A549 (cell line): ENCODE results near the gene HINFP. TPM values are rescaled to one million over a fixed set of nuclear protein-coding genes. Genes with fewer than 3 reads are reported as not detected.

ENCODE experiments used
- ATAC-seq, 2 experiments: fragments of 200-7000 bp in 1 of 2; fragments of >200 bp in 1 of 2; cut with Nextera tagmentation in 1 of 2; cut with Tn5 transposase in 1 of 2; 3 replicates each; pipeline versions ENCODE4 v1.8.0 to v1.9.1; 2018 to 2020; ENCODE audit warnings: mild to moderate bottlenecking in 1 of 2, moderate library complexity in 1 of 2
- CTCF ChIA-PET: fragments of 300-600 bp; sonication (Branson Sonifier 250); formaldehyde crosslinking; extraction: SDS; loops from one replicate; lab custom pipeline; 2021; ENCODE audit warnings: antibody characterized with exemption, inconsistent platforms; lab: Yijun Ruan, JAX
- POLR2A ChIA-PET: fragments of 350-600 bp; formaldehyde crosslinking; extraction: SDS; loops from one replicate; lab custom pipeline; 2021; ENCODE audit warnings: antibody characterized with exemption, inconsistent platforms; lab: Yijun Ruan, JAX
- DNase-seq, 2 experiments: peaks; one replicate each; pipeline versions ENCODE4 v3.0.0 to v3.0.0-alpha.2; 2011 to 2016; ENCODE audit warnings: low read depth in 1 of 2, low spot score in 1 of 2
- FAIRE-seq: peaks from 2 replicates; lab custom pipeline; 2011; peaks lifted over from hg19 to GRCh38; lab: Jason Lieb, UNC
- H3K27ac ChIP-seq, 2 experiments: fragments of >200 bp; sonication (Bioruptor Twin); formaldehyde crosslinking; 3 replicates each; pipeline ENCODE4 v1.5.1; 2016 to 2017
- H3K4me1 ChIP-seq: fragments of >200 bp; sonication (Bioruptor Twin); formaldehyde crosslinking; 3 replicates; pipeline ENCODE4 v1.6.1; 2016
- H3K4me2 ChIP-seq: fragments of >200 bp; sonication (Bioruptor Twin); formaldehyde crosslinking; 3 replicates; pipeline ENCODE4 v1.6.1; 2016
- H3K4me3 ChIP-seq: fragments of >200 bp; sonication (Bioruptor Twin); formaldehyde crosslinking; 3 replicates; pipeline ENCODE4 v1.5.1; 2016
- H3K9me3 ChIP-seq: fragments of >200 bp; sonication (Bioruptor Twin); formaldehyde crosslinking; 3 replicates; pipeline ENCODE4 v1.6.1; 2016
- BCL3 ChIP-seq: fragments of >200 bp; sonication (Bioruptor Twin); formaldehyde crosslinking; IDR thresholded peaks from 3 replicates; pipeline ENCODE4 v1.6.1; 2016
- BHLHE40 ChIP-seq: IDR thresholded peaks from 2 replicates; pipeline ENCODE4 v1.6.1; 2012; ENCODE audit warnings: low read depth, low read length, inconsistent platforms
- CBX8 ChIP-seq: fragments of 200-600 bp; sonication (generic); IDR thresholded peaks from 2 replicates; pipeline ENCODE4 v1.6.1; 2016
- CEBPB ChIP-seq, 2 experiments: fragments of >200 bp in 1 of 2; sonication (Bioruptor Twin) in 1 of 2; formaldehyde crosslinking in 1 of 2; IDR thresholded peaks; 2 replicates each; pipeline ENCODE4 v1.6.1; 2012 to 2016
- CHD2 ChIP-seq: fragments of 150-350 bp; IDR thresholded peaks from 2 replicates; pipeline ENCODE4 v1.6.1; 2014; ENCODE audit warnings: low read length; ENCODE audit not compliant: partially characterized antibody
- EHMT2 ChIP-seq: fragments of 200-600 bp; sonication (generic); IDR thresholded peaks from 2 replicates; pipeline ENCODE4 v1.6.1; 2016; ENCODE audit warnings: antibody characterized with exemption, low read depth, mild to moderate bottlenecking, moderate library complexity
- ESRRA ChIP-seq: fragments of 150-350 bp; IDR thresholded peaks from 2 replicates; pipeline ENCODE4 v1.6.1; 2014; ENCODE audit warnings: mild to moderate bottlenecking, low read length, borderline replicate concordance
- FOSB ChIP-seq: fragments of 250-450 bp; sonication (Bioruptor Pico); IDR thresholded peaks from 2 replicates; pipeline ENCODE4 v1.5.0; 2020; ENCODE audit warnings: mild to moderate bottlenecking, moderate library complexity
- FOXS1 ChIP-seq: fragments of 250-450 bp; sonication (Bioruptor Pico); IDR thresholded peaks from 2 replicates; pipeline ENCODE4 v1.5.0; 2020; ENCODE audit warnings: mild to moderate bottlenecking, moderate library complexity
- HES2 ChIP-seq: fragments of >200 bp; sonication (Bioruptor Twin); formaldehyde crosslinking; IDR thresholded peaks from 2 replicates; pipeline ENCODE4 v1.6.1; 2016
- HOXA7 ChIP-seq: fragments of 250-450 bp; sonication (Bioruptor Pico); IDR thresholded peaks from 2 replicates; pipeline ENCODE4 v1.5.0; 2020; ENCODE audit warnings: mild to moderate bottlenecking, moderate library complexity
- HOXB13 ChIP-seq: fragments of 250-450 bp; sonication (Bioruptor Pico); IDR thresholded peaks from 2 replicates; pipeline ENCODE4 v1.5.0; 2020; ENCODE audit warnings: low read depth, mild to moderate bottlenecking, moderate library complexity
- HOXB5 ChIP-seq: fragments of 250-450 bp; sonication (Bioruptor Pico); IDR thresholded peaks from 2 replicates; pipeline ENCODE4 v1.5.0; 2020; ENCODE audit warnings: mild to moderate bottlenecking, moderate library complexity
- JUNB ChIP-seq: fragments of >200 bp; sonication (Bioruptor Twin); formaldehyde crosslinking; IDR thresholded peaks from 2 replicates; pipeline ENCODE4 v1.6.1; 2016
- KDM1A ChIP-seq: fragments of 200-600 bp; sonication (generic); IDR thresholded peaks from 2 replicates; pipeline ENCODE4 v1.6.1; 2016; ENCODE audit warnings: low read depth, mild to moderate bottlenecking
- MAZ ChIP-seq: fragments of 150-350 bp; IDR thresholded peaks from 2 replicates; pipeline ENCODE4 v1.6.1; 2014; ENCODE audit warnings: antibody characterized with exemption, low read depth, low read length, borderline replicate concordance
- MYC ChIP-seq: IDR thresholded peaks from 2 replicates; pipeline ENCODE4 v1.6.1; 2012; ENCODE audit warnings: mild to moderate bottlenecking, inconsistent platforms, low read length, improper control_type of control experiment, borderline replicate concordance
- NFE2L2 ChIP-seq: fragments of 150-350 bp; conservative IDR thresholded peaks from 2 replicates; pipeline ENCODE4 v1.6.1; 2014; ENCODE audit warnings: low read length
- NPAS2 ChIP-seq: fragments of 250-450 bp; sonication (Bioruptor Pico); IDR thresholded peaks from 2 replicates; pipeline ENCODE4 v1.8.0; 2022; ENCODE audit warnings: mild to moderate bottlenecking, moderate library complexity, borderline replicate concordance
- PHF8 ChIP-seq: fragments of 200-600 bp; sonication (generic); IDR thresholded peaks from 2 replicates; pipeline ENCODE4 v1.6.1; 2016; ENCODE audit warnings: low read depth, mild to moderate bottlenecking, antibody characterized with exemption, moderate library complexity, borderline replicate concordance
- POLR2A ChIP-seq: IDR thresholded peaks from 2 replicates; pipeline ENCODE4 v1.6.1; 2012; ENCODE audit warnings: mild to moderate bottlenecking, low read length
- RAD21 ChIP-seq, 2 experiments: fragments of >200 bp in 1 of 2; sonication (Bioruptor Twin) in 1 of 2; formaldehyde crosslinking in 1 of 2; IDR thresholded peaks in 1 of 2; conservative IDR thresholded peaks in 1 of 2; 2 replicates in 1 of 2; 3 replicates in 1 of 2; pipeline ENCODE4 v1.6.1; 2012 to 2018; ENCODE audit warnings: inconsistent platforms in 1 of 2
- RCOR1 ChIP-seq: fragments of 150-350 bp; IDR thresholded peaks from 2 replicates; pipeline ENCODE4 v1.6.1; 2014; ENCODE audit warnings: antibody characterized with exemption, low read length, low read depth
- RFX5 ChIP-seq: fragments of 450-650 bp; IDR thresholded peaks from 2 replicates; pipeline ENCODE4 v1.7.1; 2014; ENCODE audit warnings: antibody characterized with exemption, mild to moderate bottlenecking, moderate library complexity
- TP53 ChIP-seq: fragments of 250-450 bp; sonication (Bioruptor Pico); IDR thresholded peaks from 2 replicates; pipeline ENCODE4 v1.5.0; 2021; ENCODE audit warnings: mild to moderate bottlenecking, moderate library complexity
- WGBS: methylation state at CpG from one replicate; pipeline ENCODE4 v1.1.6; 2017; ENCODE audit errors: missing lambda C conversion rate; 5-methylcytosine and 5-hydroxymethylcytosine counted together
- polyA plus RNA-seq, 4 experiments: library from polyadenylated mRNA; depleted of rRNA in 3 of 4; stranded (reverse); fragments of >200 nt; fragmentation: RNase III in 1 of 4; extraction: RNeasy Plus Mini Kit Qiagen cat#74134 plus additional on column Dnase treatment in 1 of 4; gene quantifications; 2 replicates in 3 of 4; 3 replicates in 1 of 4; pipeline ENCODE4 v1.2.3, GENCODE V29; 2011 to 2017
- TF ChIP-seq, protein P1 (sequence below): IDR thresholded peaks from 2 replicates; pipeline ENCODE4 v1.6.1; 2012
- TF ChIP-seq, protein P2 (sequence below): fragments of 450-650 bp; IDR thresholded peaks from 2 replicates; pipeline ENCODE4 v1.6.1; 2014; ENCODE audit warnings: antibody characterized with exemption
- TF ChIP-seq, protein P3 (sequence below): fragments of 200-600 bp; sonication (generic); IDR thresholded peaks from 2 replicates; pipeline ENCODE4 v1.6.1; 2016; ENCODE audit warnings: antibody characterized with exemption, mild to moderate bottlenecking, moderate library complexity

The HINFP gene
- polyA plus RNA-seq, 2 of the 4 experiments (the other 2 are of a cell fraction), result 10.0 to 13.0 TPM

DNA sequence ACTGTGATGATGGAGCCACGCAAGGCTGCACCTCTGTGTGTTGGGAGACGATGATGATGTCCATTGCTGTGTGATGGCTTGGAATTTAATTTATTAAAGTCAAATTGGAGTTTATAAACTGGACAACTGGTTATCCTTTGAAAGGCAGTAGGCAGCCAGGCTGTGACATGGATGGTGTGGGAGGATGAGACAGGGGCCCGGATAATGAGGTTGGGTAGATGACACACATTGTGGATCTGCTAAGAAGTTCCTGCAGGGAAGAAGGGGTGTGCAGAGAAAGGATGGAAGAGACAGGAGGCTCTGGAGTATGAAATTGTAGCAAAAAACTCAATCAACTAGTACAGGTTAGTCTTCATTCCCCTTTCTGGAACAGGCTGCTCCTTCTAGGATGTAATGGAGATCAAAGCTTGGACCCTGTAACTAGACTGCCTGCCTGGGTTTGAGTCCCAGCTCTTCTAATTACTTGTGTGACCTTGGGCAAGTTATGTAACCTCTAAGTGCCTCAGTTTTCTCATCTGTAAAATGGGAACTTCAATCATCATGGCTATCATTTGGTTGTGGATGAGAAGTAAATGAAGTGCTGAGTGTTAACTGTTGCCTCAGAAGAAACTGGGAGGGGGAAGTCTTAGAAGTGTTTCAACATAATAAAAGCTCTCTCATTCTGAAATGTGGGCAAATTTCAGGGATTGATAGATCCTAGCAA lies 4.2 kb upstream of the HINFP start:
- no peak for ATAC-seq
- DNase-seq, result no peak
- Histone ChIP-seq H3K9me3 (no peaks in the 10 kb centered on the region), H3K4me1 (peaks cover 5% of the 10 kb centered on the region; the same call in 1 of the 3 replicates), H3K27ac (no peak overlapping the region), H3K4me3 (no peak overlapping the region), H3K4me2 (no peak overlapping the region)
- no peak for FAIRE-seq
- 90% methylated on average over 3 of the region's 3 CpGs for WGBS
- TF ChIP-seq MYC, result no peak
- no peak for TF ChIP-seq CBX8
- TF ChIP-seq RAD21 (conservative IDR thresholded peaks at IDR 0.05 in 1 of 2, IDR thresholded peaks at IDR 0.05 in 1 of 2), result no peak
- TF ChIP-seq TP53 (CRISPR knock-in tag), result no peak
- TF ChIP-seq BHLHE40, result no peak
- TF ChIP-seq HOXA7 (CRISPR knock-in tag), result no peak
- TF ChIP-seq ESRRA, result no peak
- TF ChIP-seq HOXB5 (CRISPR knock-in tag), result no peak
- TF ChIP-seq FOSB (CRISPR knock-in tag), result no peak
- TF ChIP-seq POLR2A, result no peak
- TF ChIP-seq FOXS1 (CRISPR knock-in tag), result no peak
- TF ChIP-seq, protein P1, sequence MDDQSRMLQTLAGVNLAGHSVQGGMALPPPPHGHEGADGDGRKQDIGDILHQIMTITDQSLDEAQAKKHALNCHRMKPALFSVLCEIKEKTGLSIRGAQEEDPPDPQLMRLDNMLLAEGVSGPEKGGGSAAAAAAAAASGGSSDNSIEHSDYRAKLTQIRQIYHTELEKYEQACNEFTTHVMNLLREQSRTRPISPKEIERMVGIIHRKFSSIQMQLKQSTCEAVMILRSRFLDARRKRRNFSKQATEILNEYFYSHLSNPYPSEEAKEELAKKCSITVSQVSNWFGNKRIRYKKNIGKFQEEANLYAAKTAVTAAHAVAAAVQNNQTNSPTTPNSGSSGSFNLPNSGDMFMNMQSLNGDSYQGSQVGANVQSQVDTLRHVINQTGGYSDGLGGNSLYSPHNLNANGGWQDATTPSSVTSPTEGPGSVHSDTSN, result no peak
- no peak for TF ChIP-seq MAZ
- TF ChIP-seq, all 56 proteins: peak for 0
- POLR2A ChIA-PET, result no interaction called here
- CTCF ChIA-PET, result interaction anchor here (0.7 to 0.8 kb wide), 2 partner anchors 10 to 80 kb away, joined by 3 read pairs; partner anchors contain the start of gene C2CD2L

- WGBS, result 72% methylated on average over 5 of the region's 5 CpGs
- H3K4me1 ChIP-seq, result peaks cover 10% of the 10 kb centered on the region; the same call in 1 of the 3 replicates
- H3K9me3 ChIP-seq, result no peaks in the 10 kb centered on the region
- H3K4me3 ChIP-seq, result no peak overlapping the region
- no peak overlapping the region for H3K27ac ChIP-seq
- CTCF ChIA-PET, result interaction anchor here (1.2 kb wide), 1 partner anchor 23 kb away, joined by 4 read pairs; a partner anchor contains a TSS
- TF ChIP-seq BHLHE40, result no peak
- no peak for TF ChIP-seq RCOR1
- TF ChIP-seq, protein P2, sequence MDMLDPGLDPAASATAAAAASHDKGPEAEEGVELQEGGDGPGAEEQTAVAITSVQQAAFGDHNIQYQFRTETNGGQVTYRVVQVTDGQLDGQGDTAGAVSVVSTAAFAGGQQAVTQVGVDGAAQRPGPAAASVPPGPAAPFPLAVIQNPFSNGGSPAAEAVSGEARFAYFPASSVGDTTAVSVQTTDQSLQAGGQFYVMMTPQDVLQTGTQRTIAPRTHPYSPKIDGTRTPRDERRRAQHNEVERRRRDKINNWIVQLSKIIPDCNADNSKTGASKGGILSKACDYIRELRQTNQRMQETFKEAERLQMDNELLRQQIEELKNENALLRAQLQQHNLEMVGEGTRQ, result no peak
- no peak for TF ChIP-seq CHD2
- no peak for TF ChIP-seq NFE2L2
- TF ChIP-seq CEBPB (IDR thresholded peaks at IDR 0.05), result no peak
- no peak for TF ChIP-seq BCL3
- TF ChIP-seq, protein P3, sequence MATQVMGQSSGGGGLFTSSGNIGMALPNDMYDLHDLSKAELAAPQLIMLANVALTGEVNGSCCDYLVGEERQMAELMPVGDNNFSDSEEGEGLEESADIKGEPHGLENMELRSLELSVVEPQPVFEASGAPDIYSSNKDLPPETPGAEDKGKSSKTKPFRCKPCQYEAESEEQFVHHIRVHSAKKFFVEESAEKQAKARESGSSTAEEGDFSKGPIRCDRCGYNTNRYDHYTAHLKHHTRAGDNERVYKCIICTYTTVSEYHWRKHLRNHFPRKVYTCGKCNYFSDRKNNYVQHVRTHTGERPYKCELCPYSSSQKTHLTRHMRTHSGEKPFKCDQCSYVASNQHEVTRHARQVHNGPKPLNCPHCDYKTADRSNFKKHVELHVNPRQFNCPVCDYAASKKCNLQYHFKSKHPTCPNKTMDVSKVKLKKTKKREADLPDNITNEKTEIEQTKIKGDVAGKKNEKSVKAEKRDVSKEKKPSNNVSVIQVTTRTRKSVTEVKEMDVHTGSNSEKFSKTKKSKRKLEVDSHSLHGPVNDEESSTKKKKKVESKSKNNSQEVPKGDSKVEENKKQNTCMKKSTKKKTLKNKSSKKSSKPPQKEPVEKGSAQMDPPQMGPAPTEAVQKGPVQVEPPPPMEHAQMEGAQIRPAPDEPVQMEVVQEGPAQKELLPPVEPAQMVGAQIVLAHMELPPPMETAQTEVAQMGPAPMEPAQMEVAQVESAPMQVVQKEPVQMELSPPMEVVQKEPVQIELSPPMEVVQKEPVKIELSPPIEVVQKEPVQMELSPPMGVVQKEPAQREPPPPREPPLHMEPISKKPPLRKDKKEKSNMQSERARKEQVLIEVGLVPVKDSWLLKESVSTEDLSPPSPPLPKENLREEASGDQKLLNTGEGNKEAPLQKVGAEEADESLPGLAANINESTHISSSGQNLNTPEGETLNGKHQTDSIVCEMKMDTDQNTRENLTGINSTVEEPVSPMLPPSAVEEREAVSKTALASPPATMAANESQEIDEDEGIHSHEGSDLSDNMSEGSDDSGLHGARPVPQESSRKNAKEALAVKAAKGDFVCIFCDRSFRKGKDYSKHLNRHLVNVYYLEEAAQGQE, result no peak
- no peak for TF ChIP-seq EHMT2
- no peak for TF ChIP-seq HOXB13 (CRISPR knock-in tag)
- TF ChIP-seq FOSB (CRISPR knock-in tag), result no peak
- no peak for TF ChIP-seq JUNB
- TF ChIP-seq TP53 (CRISPR knock-in tag), result no peak
- TF ChIP-seq, protein P1, result no peak
- no peak for TF ChIP-seq NPAS2 (CRISPR knock-in tag)
- TF ChIP-seq PHF8, result no peak
- TF ChIP-seq HES2, result no peak
- no peak for TF ChIP-seq KDM1A
- no peak for TF ChIP-seq MAZ
- TF ChIP-seq RFX5, result no peak
- DNase-seq, result no peak
- POLR2A ChIA-PET, result no interaction called here
- H3K4me2 ChIP-seq, result no peak overlapping the region
- no peak for ATAC-seq
- no peak for FAIRE-seq
These were observed 3.2 kb upstream of the HINFP start for GRCh38 chr11:119118227-119118626.
